GM23338 (cell line): ENCODE data around the gene SOX13. TPM values are rescaled to one million over a fixed set of nuclear protein-coding genes. Genes with fewer than 3 reads are reported as not detected.

ENCODE experiments used
- ATAC-seq: fragments of 200-7000 bp; cut with Tn5 transposase; 3 replicates; pipeline ENCODE4 v1.9.1; 2020
- DNase-seq: peaks from one replicate; pipeline ENCODE4 v3.0.0-alpha.2; 2015; ENCODE audit warnings: low spot score
- H2AFZ ChIP-seq: fragments of 200-600 bp; sonication (generic); 2 replicates; pipeline ENCODE4 v1.8.0; 2016; ENCODE audit warnings: antibody characterized with exemption, mild to moderate bottlenecking, moderate library complexity
- H3F3A ChIP-seq: fragments of 200-600 bp; sonication (generic); replicated peaks from 2 replicates; pipeline ENCODE4 v1.8.0; 2017; ENCODE audit warnings: antibody characterized with exemption, mixed run types, low read depth
- H3K27ac ChIP-seq: fragments of 200-600 bp; sonication (generic); 2 replicates; pipeline ENCODE4 v1.6.1; 2016; ENCODE audit warnings: low read depth
- H3K27me3 ChIP-seq: fragments of 200-600 bp; sonication (generic); 2 replicates; pipeline ENCODE4 v1.8.0; 2016; ENCODE audit warnings: mild to moderate bottlenecking, mixed run types, moderate library complexity; ENCODE audit not compliant: insufficient read depth
- H3K36me3 ChIP-seq: fragments of 200-600 bp; sonication (generic); 2 replicates; pipeline ENCODE4 v1.8.0; 2016; ENCODE audit warnings: mild to moderate bottlenecking; ENCODE audit not compliant: insufficient read depth
- H3K4me1 ChIP-seq: fragments of 200-600 bp; sonication (generic); 2 replicates; pipeline ENCODE4 v1.8.0; 2016; ENCODE audit warnings: mild to moderate bottlenecking, moderate library complexity; ENCODE audit not compliant: insufficient read depth
- H3K4me2 ChIP-seq: fragments of 200-600 bp; sonication (generic); 2 replicates; pipeline ENCODE4 v1.7.1; 2017; ENCODE audit warnings: mixed run types
- H3K4me3 ChIP-seq: fragments of 200-600 bp; sonication (generic); 2 replicates; pipeline ENCODE4 v1.6.1; 2016; ENCODE audit warnings: mixed run types
- H3K79me2 ChIP-seq: fragments of 200-600 bp; sonication (generic); replicated peaks from 2 replicates; pipeline ENCODE4 v1.8.0; 2017; ENCODE audit warnings: mild to moderate bottlenecking; ENCODE audit not compliant: insufficient read depth
- H3K9me2 ChIP-seq: fragments of 200-600 bp; sonication (generic); 2 replicates; pipeline ENCODE4 v1.8.0; 2017; ENCODE audit not compliant: insufficient read depth
- H4K20me1 ChIP-seq: fragments of 200-600 bp; sonication (generic); replicated peaks from 2 replicates; pipeline ENCODE4 v1.8.0; 2017; ENCODE audit warnings: mild to moderate bottlenecking; ENCODE audit not compliant: insufficient read depth
- H3K27ac Mint-ChIP-seq: 2 replicates; pipeline ENCODE4 v1.8.0; 2020; ENCODE audit warnings: inconsistent platforms, mild to moderate bottlenecking, moderate library complexity, mixed read lengths
- H3K27me3 Mint-ChIP-seq: 3 replicates; pipeline ENCODE4 v1.8.0; 2022; ENCODE audit warnings: low read depth, mild to moderate bottlenecking, moderate library complexity, mixed read lengths, inconsistent platforms; ENCODE audit not compliant: insufficient read depth, poor library complexity
- H3K36me3 Mint-ChIP-seq: 3 replicates; pipeline ENCODE4 v1.8.0; 2021; ENCODE audit warnings: low read depth, mild to moderate bottlenecking, inconsistent platforms, moderate library complexity, mixed read lengths
- H3K4me1 Mint-ChIP-seq: 3 replicates; pipeline ENCODE4 v1.8.0; 2020; ENCODE audit warnings: mild to moderate bottlenecking, inconsistent platforms, mixed read lengths
- H3K4me3 Mint-ChIP-seq: 3 replicates; pipeline ENCODE4 v1.8.0; 2021; ENCODE audit warnings: moderate library complexity, mild to moderate bottlenecking, inconsistent platforms, mixed read lengths
- H3K9me3 Mint-ChIP-seq: 3 replicates; pipeline ENCODE4 v1.8.0; 2020; ENCODE audit warnings: moderate library complexity, mild to moderate bottlenecking, inconsistent platforms, mixed read lengths
- CREB1 ChIP-seq: fragments of 250-450 bp; sonication (Bioruptor Pico); IDR thresholded peaks from 2 replicates; pipeline ENCODE4 v1.5.0; 2020; ENCODE audit warnings: low read depth, mild to moderate bottlenecking, moderate library complexity
- CTCF ChIP-seq, 2 experiments: fragments of 200-600 bp in 1 of 2; sonication (generic) in 1 of 2; conservative IDR thresholded peaks; 2 replicates each; pipeline versions ENCODE4 v1.5.1 to v1.6.1; 2016 to 2017; ENCODE audit warnings: antibody characterized with exemption in 2 of 2, low read depth in 2 of 2, mild to moderate bottlenecking in 2 of 2, moderate library complexity in 1 of 2
- ETS1 ChIP-seq: IDR thresholded peaks from 2 replicates; pipeline ENCODE4 v1.6.1; 2016; ENCODE audit warnings: antibody characterized with exemption
- EZH2 ChIP-seq: fragments of 200-600 bp; sonication (generic); IDR thresholded peaks from one replicate; pipeline ENCODE4 v1.8.0; 2017; ENCODE audit warnings: antibody characterized with exemption, mild to moderate bottlenecking, low read depth; ENCODE audit not compliant: unreplicated experiment
- EZH2phosphoT487 ChIP-seq: fragments of 200-600 bp; sonication (generic); IDR thresholded peaks from one replicate; pipeline ENCODE4 v1.8.1; 2018; ENCODE audit warnings: antibody characterized with exemption; ENCODE audit not compliant: unreplicated experiment
- JUNB ChIP-seq: IDR thresholded peaks from one replicate; pipeline ENCODE4 v1.6.1; 2016; ENCODE audit warnings: antibody characterized with exemption; ENCODE audit not compliant: unreplicated experiment
- POLR2AphosphoS5 ChIP-seq: IDR thresholded peaks from 2 replicates; pipeline ENCODE4 v1.6.1; 2016; ENCODE audit warnings: antibody characterized with exemption, low read depth
- REST ChIP-seq: IDR thresholded peaks from one replicate; pipeline ENCODE4 v1.6.1; 2018; ENCODE audit warnings: antibody characterized with exemption; ENCODE audit not compliant: unreplicated experiment
- STAT1 ChIP-seq: IDR thresholded peaks from one replicate; pipeline ENCODE4 v1.6.1; 2016; ENCODE audit warnings: antibody characterized with exemption; ENCODE audit not compliant: unreplicated experiment
- ZNF114 ChIP-seq: fragments of 250-450 bp; sonication (Bioruptor Pico); IDR thresholded peaks from 2 replicates; pipeline ENCODE4 v1.5.0; 2020; ENCODE audit warnings: mild to moderate bottlenecking, moderate library complexity
- ZNF331 ChIP-seq: fragments of 250-450 bp; sonication (Bioruptor Pico); IDR thresholded peaks from 2 replicates; pipeline ENCODE4 v1.5.0; 2020; ENCODE audit warnings: low read depth, mild to moderate bottlenecking, moderate library complexity
- polyA plus RNA-seq: library from polyadenylated mRNA; unstranded; fragments of >200 nt; fragmentation: Nextera tagmentation; extraction: Ambion mirVana; gene quantifications from 2 replicates; pipeline ENCODE4 v1.2.1, GENCODE V29; 2016
- total RNA-seq: library from RNA; depleted of rRNA; stranded (reverse); fragments of >200 nt; shearing (Covaris generic); gene quantifications from 2 replicates; pipeline ENCODE4 v1.2.3, GENCODE V29; 2014

SOX13 gene
- total and polyA plus RNA-seq, 2 experiments from 2014 or later = 28.6 to 123 TPM

GRCh38 chr1:204103431-204103741 is 30.5 kb downstream of the SOX13 start:
- DNase-seq (no peak), ATAC-seq (peak; percentile 19)
- Histone ChIP-seq H2AFZ (no peak overlapping the region), H3F3A (0 out of 2 replicates have a peak, but pooled peaks cover 5% of the 10 kb centered on the region), H3K4me2 (no peak overlapping the region), H4K20me1 (peaks cover 52% of the 10 kb centered on the region), H3K4me1 (peaks cover 72% of the 10 kb centered on the region), H3K36me3 (no peaks in the 10 kb centered on the region), H3K27me3 (no peaks in the 10 kb centered on the region), H3K79me2 (peaks cover 98% of the 10 kb centered on the region), H3K9me2 (no peaks in the 10 kb centered on the region), H3K27ac (no peak overlapping the region), H3K4me3 (no peak overlapping the region)
- H3K27ac Mint-ChIP-seq = no peak overlapping the region
- H3K4me3 Mint-ChIP-seq = no peak overlapping the region; the same call in 2 of the 3 replicates
- H3K27me3 Mint-ChIP-seq = peaks cover 31% of the 10 kb centered on the region
- H3K4me1 Mint-ChIP-seq = peaks cover 79% of the 10 kb centered on the region
- TF ChIP-seq POLR2AphosphoS5 = no peak
- TF ChIP-seq STAT1 = no peak
- TF ChIP-seq ZNF114 = no peak
- TF ChIP-seq ZNF331 = no peak
- H3K9me3 Mint-ChIP-seq = no peaks in the 10 kb centered on the region
- peaks cover 6% of the 10 kb centered on the region; the same call in 1 of the 3 replicates for H3K36me3 Mint-ChIP-seq

GRCh38 chr1:204104331-204105130 is 31.6 kb downstream of the SOX13 start:
- Mint-ChIP-seq H3K27me3 (peaks cover 28% of the 10 kb centered on the region), H3K4me1 (peaks cover 82% of the 10 kb centered on the region), H3K9me3 (no peaks in the 10 kb centered on the region), H3K27ac (peak overlapping the region; percentile 79), H3K36me3 (peaks cover 6% of the 10 kb centered on the region; the same call in 1 of the 3 replicates), H3K4me3 (no peak overlapping the region; the same call in 2 of the 3 replicates)
- H3K4me3 ChIP-seq = no peak overlapping the region
- H3K9me2 ChIP-seq = no peaks in the 10 kb centered on the region
- H4K20me1 ChIP-seq = peaks cover 46% of the 10 kb centered on the region
- H3K27ac ChIP-seq = no peak overlapping the region; the same call in 1 of the 2 replicates
- DNase-seq (no peak), ATAC-seq (no peak)
- H3K27me3 ChIP-seq = no peaks in the 10 kb centered on the region
- H3K4me1 ChIP-seq = peaks cover 79% of the 10 kb centered on the region
- no peaks in the 10 kb centered on the region for H3K36me3 ChIP-seq
- peaks cover 93% of the 10 kb centered on the region for H3K79me2 ChIP-seq
- no peak overlapping the region for H2AFZ ChIP-seq
- H3F3A ChIP-seq = 0 out of 2 replicates have a peak, but pooled peaks cover 5% of the 10 kb centered on the region
- peak overlapping the region; percentile 19; the same call in 1 of the 2 replicates for H3K4me2 ChIP-seq
- TF ChIP-seq CTCF (conservative IDR thresholded peaks at IDR 0.05; ENCODE audit: low read depth in 2 of 2) (no peak), ZNF331 (no peak), REST (no peak), EZH2phosphoT487 (no peak), EZH2 (no peak), CREB1 (CRISPR knock-in tag) (no peak), POLR2AphosphoS5 (no peak; the same call in 1 of the 2 replicates), JUNB (no peak), STAT1 (no peak), ETS1 (no peak)
